AG09309 (cell line): ENCODE measurements around the gene SLK.

Source experiments
- DNase-seq: peaks from one replicate; pipeline ENCODE4 v3.0.0-alpha.2; 2010; ENCODE audit warnings: low read depth
- H3K4me3 ChIP-seq: 2 replicates; pipeline ENCODE4 v1.5.1; 2011; ENCODE audit warnings: mild to moderate bottlenecking, low read depth, low read length, moderate library complexity; ENCODE audit not compliant: control insufficient read depth
- TF ChIP-seq, protein P1 (sequence below): IDR thresholded peaks from 2 replicates; pipeline ENCODE4 v1.5.1; 2011; ENCODE audit warnings: mild to moderate bottlenecking, low read depth, low read length, inconsistent platforms; ENCODE audit not compliant: insufficient read depth, control insufficient read depth; ENCODE audit errors: missing control alignments

The SLK gene

DNA sequence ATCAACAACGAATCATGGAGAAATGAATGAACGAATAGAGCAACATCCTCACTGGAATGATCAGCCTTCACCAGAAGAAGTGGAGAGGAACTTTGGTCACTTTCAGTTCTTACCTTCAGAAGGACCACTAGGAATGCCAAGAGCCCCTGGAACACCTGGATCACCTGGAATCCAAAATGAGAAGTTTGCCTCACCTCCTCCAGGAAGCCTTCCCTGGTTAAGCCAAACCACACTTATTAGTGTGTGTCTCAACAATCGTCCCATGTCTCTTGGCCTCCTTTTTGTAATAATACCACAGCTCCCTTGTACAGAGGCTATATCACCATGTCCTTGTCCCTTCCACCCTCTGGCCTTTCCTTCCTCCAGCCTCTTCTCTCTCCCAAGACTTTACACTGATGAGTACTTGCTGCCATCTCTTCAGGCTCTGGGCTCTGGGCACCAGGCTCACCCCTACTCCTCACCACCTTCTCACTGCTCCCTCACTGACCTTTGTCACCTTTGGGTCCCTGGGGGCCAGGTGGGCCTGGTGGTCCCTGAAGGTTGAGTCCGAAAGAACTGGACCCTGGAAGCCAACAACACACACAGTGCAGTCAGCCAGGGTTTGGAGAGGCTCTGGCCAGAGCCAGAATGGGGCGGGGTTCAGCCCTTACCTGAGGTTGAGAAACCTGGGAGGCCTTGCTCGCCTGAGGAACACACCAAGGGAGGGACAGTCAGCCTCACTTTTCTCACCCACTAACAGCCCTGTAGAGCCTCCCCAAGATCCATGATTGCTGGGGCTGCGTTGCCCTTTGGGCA is 72.2 kb downstream of the SLK start:
- TF ChIP-seq, protein P1, sequence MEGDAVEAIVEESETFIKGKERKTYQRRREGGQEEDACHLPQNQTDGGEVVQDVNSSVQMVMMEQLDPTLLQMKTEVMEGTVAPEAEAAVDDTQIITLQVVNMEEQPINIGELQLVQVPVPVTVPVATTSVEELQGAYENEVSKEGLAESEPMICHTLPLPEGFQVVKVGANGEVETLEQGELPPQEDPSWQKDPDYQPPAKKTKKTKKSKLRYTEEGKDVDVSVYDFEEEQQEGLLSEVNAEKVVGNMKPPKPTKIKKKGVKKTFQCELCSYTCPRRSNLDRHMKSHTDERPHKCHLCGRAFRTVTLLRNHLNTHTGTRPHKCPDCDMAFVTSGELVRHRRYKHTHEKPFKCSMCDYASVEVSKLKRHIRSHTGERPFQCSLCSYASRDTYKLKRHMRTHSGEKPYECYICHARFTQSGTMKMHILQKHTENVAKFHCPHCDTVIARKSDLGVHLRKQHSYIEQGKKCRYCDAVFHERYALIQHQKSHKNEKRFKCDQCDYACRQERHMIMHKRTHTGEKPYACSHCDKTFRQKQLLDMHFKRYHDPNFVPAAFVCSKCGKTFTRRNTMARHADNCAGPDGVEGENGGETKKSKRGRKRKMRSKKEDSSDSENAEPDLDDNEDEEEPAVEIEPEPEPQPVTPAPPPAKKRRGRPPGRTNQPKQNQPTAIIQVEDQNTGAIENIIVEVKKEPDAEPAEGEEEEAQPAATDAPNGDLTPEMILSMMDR = no peak

DNA sequence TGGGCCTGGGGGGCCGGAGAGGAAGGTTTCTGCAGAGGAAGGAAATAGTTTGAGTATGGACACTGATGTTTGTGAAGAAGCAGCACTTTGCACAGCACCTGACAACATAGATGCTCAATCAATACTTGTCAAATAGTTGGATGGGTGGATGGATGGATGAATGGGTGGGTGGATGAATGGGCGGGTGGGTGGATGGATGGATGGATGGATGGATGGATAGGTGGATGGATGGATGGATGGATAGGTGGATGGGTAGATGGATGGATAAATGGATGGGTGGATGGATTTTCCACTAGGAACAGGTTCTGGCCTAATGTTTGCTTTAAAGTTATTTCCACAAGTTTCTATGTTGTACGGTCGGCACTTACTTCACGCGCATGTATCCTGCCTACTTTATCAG is 73.4 kb downstream of the SLK start:
- TF ChIP-seq, protein P1 = no peak
- H3K4me3 ChIP-seq = no peak overlapping the region
- no peak for DNase-seq

More for the DNA sequence above, 72.2 kb downstream of the SLK start:
- DNase-seq = no peak
- no peak overlapping the region for H3K4me3 ChIP-seq

DNA sequence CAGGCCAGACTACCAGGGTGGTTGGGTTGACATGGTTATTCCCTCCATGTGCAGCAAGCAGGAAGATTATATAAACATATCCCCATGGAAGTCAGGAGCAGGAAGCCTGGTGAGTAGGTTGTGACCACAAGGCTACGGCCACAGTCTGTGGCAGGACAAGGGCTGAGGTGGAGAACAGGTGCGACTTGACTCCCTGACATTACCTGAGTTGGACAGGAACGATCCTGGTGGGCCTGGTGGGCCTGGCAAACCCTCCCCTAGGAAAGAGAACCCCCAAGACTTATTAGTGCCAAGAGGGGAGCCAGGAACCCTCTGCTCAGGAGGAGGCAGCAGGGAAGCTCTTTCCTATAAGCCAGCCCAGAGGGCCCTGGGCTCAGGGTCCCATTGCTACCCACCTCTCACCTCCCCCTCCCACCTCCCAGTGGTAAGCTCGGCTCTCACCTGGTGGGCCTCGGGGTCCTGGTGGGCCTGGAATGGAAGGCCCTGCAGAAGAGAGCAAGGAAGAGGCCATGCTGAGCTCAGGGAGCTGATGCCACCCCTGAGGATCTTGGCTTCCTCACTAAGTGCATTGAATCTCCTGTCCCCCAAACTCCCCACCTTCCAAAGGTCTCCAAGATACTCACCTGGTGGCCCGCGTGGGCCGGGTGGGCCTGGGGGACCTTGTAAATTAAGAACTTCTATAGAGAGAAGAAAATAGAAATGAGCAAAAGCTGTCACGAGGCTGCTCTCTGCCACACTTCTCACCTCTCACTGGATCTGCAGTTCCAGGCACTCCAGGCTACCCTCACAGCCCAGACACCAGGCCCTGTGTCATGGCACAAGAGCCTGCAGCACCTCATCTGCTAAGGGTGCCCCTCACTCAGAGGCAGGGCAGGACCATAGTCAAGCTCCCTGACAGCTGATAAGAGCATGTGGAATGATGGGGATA is 74.2 kb downstream of the SLK start:
- no peak for DNase-seq
- TF ChIP-seq, protein P1 = no peak
- H3K4me3 ChIP-seq = no peak overlapping the region

DNA sequence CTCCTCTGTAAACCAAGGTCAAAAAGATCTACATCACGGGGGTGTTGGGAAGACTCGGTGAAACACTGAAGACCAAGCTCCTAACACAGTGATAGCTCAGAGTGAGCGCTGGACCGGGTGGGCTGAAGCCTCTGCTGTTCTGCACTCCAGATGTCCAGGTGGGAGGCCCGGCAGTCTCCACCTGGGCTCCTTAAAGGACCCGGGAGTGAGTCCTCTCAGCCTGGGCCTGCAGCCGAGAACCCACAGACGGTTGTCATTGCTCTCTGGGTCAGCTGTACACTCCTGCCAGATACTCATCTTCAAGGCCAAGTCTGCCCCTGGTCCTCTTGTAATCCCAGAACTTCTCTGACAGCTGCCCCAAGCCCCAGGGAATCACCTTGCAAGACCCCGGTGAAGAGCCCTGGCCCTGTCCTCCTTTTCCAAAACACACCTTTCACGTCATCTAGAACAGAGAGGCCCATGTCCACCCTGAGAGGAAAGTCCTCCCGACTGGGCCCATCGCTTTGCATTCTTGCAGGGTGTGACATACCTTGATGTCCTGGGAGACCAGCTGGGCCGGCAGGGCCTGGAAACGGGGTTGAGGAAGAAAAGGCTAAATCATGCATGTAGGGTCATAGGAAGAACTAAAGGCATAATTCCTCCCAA is 75.1 kb downstream of the SLK start:
- no peak for DNase-seq
- H3K4me3 ChIP-seq = no peak overlapping the region
- TF ChIP-seq, protein P1 = no peak

DNA sequence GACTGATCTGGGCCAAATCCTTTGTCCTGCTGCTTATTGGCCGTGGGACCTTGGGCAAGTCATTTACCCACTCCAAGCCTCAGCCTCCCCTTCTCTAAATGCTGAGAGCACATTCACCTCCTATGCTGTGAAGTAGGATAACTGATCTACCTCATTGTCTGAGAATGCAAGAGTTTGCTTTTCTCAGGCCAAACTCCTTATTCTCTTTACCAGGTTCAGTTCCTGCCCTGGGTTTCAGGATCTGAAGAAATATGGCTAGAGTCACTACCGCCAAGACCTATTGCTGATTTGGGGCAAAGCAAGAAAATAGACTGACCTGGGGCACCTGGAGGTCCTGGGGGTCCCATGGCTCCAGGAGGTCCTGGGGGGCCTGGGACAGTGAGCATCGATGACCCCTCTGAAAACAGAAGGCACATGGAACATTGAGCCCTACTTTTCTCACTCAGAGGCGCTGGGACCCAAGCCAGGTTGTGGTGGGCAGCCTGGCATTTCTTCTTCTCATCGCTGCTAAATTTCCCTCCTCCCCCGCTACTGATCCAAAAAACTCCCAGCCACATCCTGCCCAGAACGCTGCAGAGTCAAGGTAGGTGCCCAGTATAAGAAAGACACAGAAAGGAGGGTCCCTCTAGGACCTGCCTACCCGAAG is 76.4 kb downstream of the SLK start:
- no peak overlapping the region for H3K4me3 ChIP-seq
- DNase-seq = no peak
- TF ChIP-seq, protein P1 = no peak

DNA sequence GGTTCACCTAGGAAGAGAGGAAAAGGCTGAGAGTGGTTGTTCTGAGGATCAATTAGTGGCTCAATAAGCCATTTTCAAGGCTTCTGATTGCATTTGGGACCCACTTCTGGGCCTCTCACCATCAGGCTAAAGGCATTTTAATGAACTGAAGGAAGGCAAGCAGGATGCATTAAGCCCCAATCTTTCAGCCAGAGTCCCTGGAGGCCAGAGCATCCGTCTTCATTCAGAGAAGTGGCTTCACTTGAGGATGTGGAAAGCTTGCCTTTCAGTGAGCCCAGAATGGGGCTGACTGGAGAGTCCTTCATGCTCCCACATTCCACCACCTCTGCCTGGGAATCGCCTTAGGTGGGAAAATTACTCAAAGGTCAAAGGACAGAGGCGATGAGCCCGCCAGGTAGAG is 76.9 kb downstream of the SLK start:
- DNase-seq = no peak
- TF ChIP-seq, protein P1 = no peak
- H3K4me3 ChIP-seq = no peak overlapping the region
